Fibroblast of peridontal ligament (primary cell): ENCODE measurements around the gene GRIN3A.
"Not testable (repeated sequence)": the region's sequence is repeated elsewhere in the genome, so short reads cannot be mapped to it uniquely, and the experiment has no call there.

ENCODE experiments used
- DNase-seq: peaks from one replicate; pipeline ENCODE4 v3.0.0-alpha.2; 2010; ENCODE audit errors: extremely low read depth

The GRIN3A gene

DNA sequence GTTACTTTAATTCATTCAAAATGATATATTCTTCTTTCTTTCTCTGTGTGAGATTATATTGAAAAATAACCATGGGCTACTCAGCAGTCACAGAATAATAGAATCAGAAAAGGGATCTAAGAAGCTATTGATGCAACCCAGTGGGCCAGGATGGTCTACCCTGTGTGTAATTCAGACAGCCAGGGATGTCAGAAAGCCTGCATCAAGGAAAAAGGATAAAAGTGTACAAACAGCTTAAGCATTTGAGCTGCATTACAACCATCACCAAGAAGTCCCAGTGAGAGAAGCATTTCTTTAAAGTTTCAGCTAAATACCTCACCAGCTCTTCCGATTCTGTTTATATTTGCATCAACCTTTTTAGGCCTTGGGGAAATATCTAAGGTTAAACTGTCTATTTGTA is 105.8 kb downstream of the GRIN3A start:
- no peak for DNase-seq

DNA sequence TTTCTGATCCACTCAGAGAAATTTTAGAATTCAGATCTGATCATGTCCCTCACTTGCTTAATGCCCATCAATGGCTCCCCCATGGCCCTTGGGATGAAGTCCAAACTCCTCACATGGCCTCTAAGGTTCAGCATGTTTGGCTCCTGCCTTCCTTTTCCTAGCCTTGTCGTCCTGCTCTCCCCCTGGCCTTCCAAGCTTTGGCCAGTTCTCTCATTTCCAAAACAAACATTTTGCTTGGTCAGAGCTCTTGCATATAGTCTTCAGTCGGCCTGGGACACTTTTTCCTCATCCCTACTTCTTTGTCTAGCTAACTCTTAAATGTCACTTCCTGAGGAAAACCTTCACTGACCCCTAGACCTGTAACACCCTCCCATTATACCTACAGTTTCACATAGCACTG is 106.6 kb downstream of the GRIN3A start:
- DNase-seq, result no peak

- no peak for DNase-seq
These were observed 108.8 kb downstream of the GRIN3A start for GRCh38 chr9:101629636-101630035.

DNA sequence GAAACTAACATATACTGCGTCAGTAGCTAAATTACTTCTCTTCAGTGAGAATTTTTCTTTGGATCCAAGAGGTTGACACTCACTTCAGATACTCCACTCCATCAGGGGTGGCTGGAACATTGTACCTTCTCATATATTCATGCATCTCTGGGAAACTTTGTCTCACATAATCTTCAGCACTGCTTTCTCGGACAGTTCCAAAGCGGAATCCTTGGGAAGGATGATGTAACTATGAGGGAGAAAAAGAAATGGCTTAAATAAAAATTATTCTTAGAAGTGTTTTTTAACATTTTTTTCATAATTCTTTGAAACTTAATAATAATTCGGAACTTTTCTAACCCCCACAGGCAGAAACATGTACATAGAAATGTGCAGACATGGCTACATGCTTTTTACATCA is 110.3 kb downstream of the GRIN3A start:
- peak; percentile 1 for DNase-seq

GRCh38 chr9:101626295-101626694 is 112.2 kb downstream of the GRIN3A start:
- DNase-seq, result no peak

DNA sequence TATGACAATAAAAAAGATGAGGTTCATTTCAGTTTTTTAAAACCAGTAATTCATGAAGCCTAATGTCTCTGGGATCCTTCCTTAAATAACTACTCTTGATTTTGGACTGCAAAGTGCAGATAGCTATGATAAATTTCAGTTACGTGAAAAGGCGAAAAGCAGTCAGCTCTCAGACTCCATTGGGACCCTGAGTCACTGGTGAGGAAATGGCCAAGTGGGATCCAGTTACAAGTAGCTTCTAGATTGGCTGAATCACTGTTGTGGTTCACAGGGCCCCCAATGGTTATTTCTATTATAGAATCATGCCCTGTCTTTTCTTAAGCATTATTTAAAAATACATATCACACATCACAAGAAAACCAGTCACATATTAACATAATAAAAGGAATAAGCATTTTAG is 112.6 kb downstream of the GRIN3A start:
- peak; percentile 16 for DNase-seq

GRCh38 chr9:101620452-101620851 is 118.0 kb downstream of the GRIN3A start:
- no peak for DNase-seq

DNA sequence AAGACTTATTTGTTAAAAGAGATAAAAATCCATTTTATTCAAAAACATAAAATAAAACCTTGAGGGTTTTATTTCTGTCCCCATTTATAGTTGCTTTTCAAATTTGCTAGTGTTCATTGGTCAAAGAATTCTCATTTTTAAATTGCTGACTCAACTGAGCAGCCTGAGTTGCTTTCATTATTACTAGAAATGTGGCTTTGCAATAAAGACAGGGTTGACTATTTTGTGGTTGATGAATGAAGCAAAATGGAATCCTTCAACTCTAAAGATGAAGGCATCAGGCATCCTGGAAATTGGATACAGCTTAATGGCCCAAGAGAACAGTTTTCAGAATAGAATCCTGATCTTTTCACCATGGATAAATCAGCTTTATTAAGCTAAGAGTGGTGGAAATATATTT is 119.7 kb downstream of the GRIN3A start:
- DNase-seq, result no peak

DNA sequence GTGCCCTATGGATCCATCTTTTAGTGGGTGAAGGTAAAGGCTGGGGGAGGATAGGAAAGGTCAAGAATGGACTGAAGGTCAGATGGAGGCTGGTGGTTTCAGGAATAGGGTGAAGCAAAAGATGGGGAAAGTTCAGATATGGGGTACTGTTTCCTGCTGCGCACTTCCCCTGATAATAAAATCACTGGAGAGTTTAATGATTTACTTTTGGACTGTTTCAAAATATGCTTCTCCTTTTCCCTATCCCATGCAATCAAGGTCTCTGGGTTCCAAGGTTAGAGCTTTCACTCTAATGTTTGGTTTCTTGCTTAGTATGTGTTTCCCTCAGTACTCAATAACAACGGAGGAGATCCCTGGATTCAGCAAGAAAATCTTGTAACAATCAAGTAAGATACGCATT is 132.9 kb downstream of the GRIN3A start:
- DNase-seq, result no peak

- DNase-seq, result no peak
These were observed 134.2 kb downstream of the GRIN3A start for GRCh38 chr9:101604296-101604695.

GRCh38 chr9:101601904-101602765 is 136.3 kb downstream of the GRIN3A start:
- DNase-seq, result peak; percentile 66

- DNase-seq, result no peak
These were observed 143.7 kb downstream of the GRIN3A start, which contains the start of gene PPP3R2 for GRCh38 chr9:101594796-101595195. Gene PPP3R2, minus strand, starts transcription at chr9:101594969. Its CDS starts 48 bp downstream, at chr9:101594921.

GRCh38 chr9:101593345-101593744 is 145.1 kb downstream of the GRIN3A start:
- no peak for DNase-seq

DNA sequence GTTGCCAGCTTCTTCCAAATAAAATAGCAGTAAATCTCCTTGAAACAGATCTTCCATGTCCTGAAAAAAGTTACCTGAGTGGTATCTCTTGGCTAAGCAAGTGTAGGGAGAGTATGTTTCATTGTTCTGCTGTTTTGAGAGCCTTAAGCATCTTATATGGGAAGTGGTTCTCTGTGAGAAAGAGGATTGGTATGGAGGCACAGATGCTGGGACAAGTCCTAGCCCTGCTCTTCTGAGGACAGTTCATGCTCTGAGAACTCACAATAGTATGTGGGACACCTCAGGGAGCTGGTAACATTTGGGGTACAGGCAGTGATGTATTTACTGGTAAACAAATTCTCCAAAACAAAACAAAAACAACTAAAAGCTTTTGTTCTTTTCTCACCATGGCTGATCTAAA is 145.7 kb downstream of the GRIN3A start:
- no peak for DNase-seq

- no peak for DNase-seq
These were observed 146.5 kb downstream of the GRIN3A start for GRCh38 chr9:101591787-101592446.

- DNase-seq, result no peak
These were observed 147.5 kb downstream of the GRIN3A start for GRCh38 chr9:101590901-101591300.

GRCh38 chr9:101590074-101590473 is 148.4 kb downstream of the GRIN3A start:
- DNase-seq, result not testable (repeated sequence)

- no peak for DNase-seq
These were observed 151.0 kb downstream of the GRIN3A start for GRCh38 chr9:101587332-101588043.

DNA sequence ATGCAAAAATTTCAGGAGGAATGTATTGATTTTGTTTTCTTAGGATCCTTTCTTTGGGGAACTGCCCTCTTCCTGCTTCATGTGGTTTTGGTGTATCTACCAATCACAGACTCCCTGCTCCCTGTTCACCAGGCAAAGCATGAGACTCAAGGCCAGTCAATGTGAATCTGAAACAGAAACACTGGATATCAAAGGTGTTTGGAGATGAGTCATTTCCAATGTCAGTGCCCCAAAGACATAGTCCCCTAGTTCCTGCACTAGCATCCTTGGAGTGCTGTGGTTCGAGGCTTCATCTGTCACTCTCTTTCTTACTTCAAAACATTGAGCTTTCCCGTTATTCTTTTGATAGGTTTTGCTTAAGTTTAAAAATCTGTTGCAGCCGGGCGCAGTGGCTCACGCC is 151.8 kb downstream of the GRIN3A start:
- DNase-seq, result no peak

- DNase-seq, result no peak
These were observed 152.7 kb downstream of the GRIN3A start for GRCh38 chr9:101585740-101586139.

DNA sequence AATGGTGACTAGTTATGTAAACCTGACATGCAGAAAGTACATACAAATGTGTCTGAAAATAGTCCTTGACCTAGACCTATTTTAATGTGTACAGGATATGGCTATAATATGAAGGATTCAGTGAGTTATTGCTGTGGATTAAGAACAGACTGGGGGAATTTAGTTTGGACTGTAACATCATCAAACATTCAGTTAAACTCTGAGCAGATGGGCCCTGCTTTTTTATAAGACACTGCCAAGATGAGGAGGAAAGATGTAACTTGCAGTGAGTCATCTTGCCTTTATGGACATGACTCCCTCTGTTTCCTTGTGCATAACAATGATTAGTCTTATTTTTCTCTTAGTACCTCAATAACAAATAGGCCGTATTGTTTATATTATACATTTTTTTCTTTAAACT is 155.9 kb downstream of the GRIN3A start:
- peak; percentile 36 for DNase-seq

DNA sequence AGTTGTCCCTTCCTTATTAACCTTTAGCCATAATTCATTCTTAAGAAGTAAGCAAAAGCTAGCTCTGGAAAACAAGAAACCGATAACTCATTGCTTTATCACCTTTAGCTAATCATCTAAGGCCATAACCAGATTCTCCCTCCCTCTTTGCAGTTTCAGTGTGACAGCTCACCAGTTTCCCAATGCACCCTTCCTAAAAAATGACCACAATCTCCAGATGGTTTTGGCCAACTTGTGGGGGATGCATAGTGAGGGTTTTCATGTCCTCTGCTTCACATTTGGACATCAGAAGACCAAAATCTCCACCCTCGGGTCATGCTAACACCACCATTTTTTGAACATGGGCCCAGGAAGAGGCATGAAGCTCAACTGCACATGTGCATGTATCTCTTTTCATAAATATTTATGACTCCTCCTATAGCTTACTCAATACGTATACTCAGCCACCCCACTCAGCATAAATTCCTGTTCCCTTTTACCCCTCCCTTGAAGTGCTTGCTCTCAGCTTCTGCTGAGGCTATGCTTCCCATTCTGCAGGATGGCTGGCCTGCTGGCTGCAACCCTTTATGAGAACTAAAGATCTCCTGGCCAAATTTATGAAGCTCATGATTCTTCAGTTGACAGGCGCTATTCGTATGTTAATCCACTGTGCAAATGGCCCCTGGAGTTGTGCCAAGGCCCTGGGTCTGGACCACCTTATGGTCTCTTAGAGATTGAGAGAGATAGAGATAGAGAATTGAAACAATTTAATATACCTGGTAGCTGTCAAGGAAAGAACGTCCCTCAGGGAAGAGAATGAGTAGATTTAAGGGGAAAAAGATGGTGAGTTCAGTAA is 158.5 kb downstream of the GRIN3A start:
- DNase-seq, result no peak
